IMR-90 (cell line): ENCODE measurements around the gene THOP1. TPM values are rescaled to one million over a fixed set of nuclear protein-coding genes. Genes with fewer than 3 reads are reported as not detected.

Experiments used
- ATAC-seq: fragments of 200-7000 bp; cut with Tn5 transposase; 2 replicates; pipeline ENCODE4 v1.9.1; 2020; ENCODE audit warnings: low read depth, mild to moderate bottlenecking, moderate library complexity
- BruUV-seq: library from RNA; stranded (reverse); fragments of 400-500 nt; replicated peaks from 2 replicates; lab custom pipeline; 2021; lab: Mats Ljungman, UMichigan
- CTCF ChIA-PET: fragments of 300-600 bp; formaldehyde crosslinking; extraction: SDS; loops from one replicate; lab custom pipeline; 2021; ENCODE audit warnings: antibody characterized with exemption; lab: Yijun Ruan, JAX
- POLR2A ChIA-PET: fragments of 300-600 bp; sonication (Branson Sonifier 250); formaldehyde crosslinking; loops from one replicate; lab custom pipeline; 2022; ENCODE audit warnings: antibody characterized with exemption; ENCODE audit not compliant: unreplicated experiment; lab: Charles Lee
- DNase-seq: peaks from one replicate; pipeline ENCODE4 v3.0.0; 2013
- H2AFZ ChIP-seq: replicated peaks from 2 replicates; pipeline ENCODE3; 2013; ENCODE audit warnings: low read length, mild to moderate bottlenecking; ENCODE audit not compliant: poor library complexity
- H2AK5ac ChIP-seq: 2 replicates; pipeline ENCODE4 v1.6.1; 2013; ENCODE audit warnings: low read depth, low read length, inconsistent platforms
- H2AK9ac ChIP-seq: replicated peaks from 2 replicates; pipeline ENCODE3; 2013; ENCODE audit warnings: mild to moderate bottlenecking, low read depth, low read length, moderate library complexity; ENCODE audit not compliant: poor library complexity
- H2BK120ac ChIP-seq: 2 replicates; pipeline ENCODE4 v1.6.1; 2013; ENCODE audit warnings: low read depth, low read length, inconsistent platforms
- H2BK15ac ChIP-seq: 3 replicates; pipeline ENCODE4 v1.6.1; 2013; ENCODE audit warnings: low read depth, low read length, inconsistent platforms
- H2BK20ac ChIP-seq: 2 replicates; pipeline ENCODE4 v1.6.1; 2013; ENCODE audit warnings: low read depth, mild to moderate bottlenecking, inconsistent platforms, low read length, moderate library complexity
- H2BK5ac ChIP-seq: 2 replicates; pipeline ENCODE4 v1.6.1; 2013; ENCODE audit warnings: mild to moderate bottlenecking, low read depth, low read length, inconsistent platforms; ENCODE audit not compliant: poor library complexity, severe bottlenecking
- H3K14ac ChIP-seq: replicated peaks from 2 replicates; pipeline ENCODE4 v1.6.1; 2013; ENCODE audit warnings: low read depth, low read length, inconsistent platforms
- H3K18ac ChIP-seq: 2 replicates; pipeline ENCODE4 v1.6.1; 2013; ENCODE audit warnings: low read depth, low read length, control low read depth
- H3K23ac ChIP-seq: 2 replicates; pipeline ENCODE4 v1.6.1; 2013; ENCODE audit warnings: low read depth, low read length, inconsistent platforms
- H3K27ac ChIP-seq: 2 replicates; pipeline ENCODE4 v1.5.1; 2013; ENCODE audit warnings: mild to moderate bottlenecking, control low read depth, low read length; ENCODE audit not compliant: insufficient read depth
- H3K27me3 ChIP-seq: 2 replicates; pipeline ENCODE4 v1.6.1; 2013; ENCODE audit warnings: low read length; ENCODE audit not compliant: control insufficient read depth, insufficient read depth
- H3K36me3 ChIP-seq: 2 replicates; pipeline ENCODE4 v1.6.1; 2013; ENCODE audit warnings: low read length, mixed read lengths; ENCODE audit not compliant: control insufficient read depth, insufficient read depth
- H3K4ac ChIP-seq: 2 replicates; pipeline ENCODE4 v1.6.1; 2013; ENCODE audit warnings: low read depth, low read length, inconsistent platforms
- H3K4me1 ChIP-seq: 2 replicates; pipeline ENCODE4 v1.6.1; 2013; ENCODE audit warnings: low read length, mixed read lengths; ENCODE audit not compliant: control insufficient read depth, insufficient read depth
- H3K4me2 ChIP-seq: 2 replicates; pipeline ENCODE4 v1.6.1; 2013; ENCODE audit warnings: low read depth, mild to moderate bottlenecking, control low read depth, low read length, moderate library complexity
- H3K4me3 ChIP-seq: 2 replicates; pipeline ENCODE4 v1.5.1; 2013; ENCODE audit warnings: low read depth, mild to moderate bottlenecking, control low read depth, low read length, moderate library complexity; ENCODE audit not compliant: insufficient read depth
- H3K56ac ChIP-seq: 2 replicates; pipeline ENCODE4 v1.6.1; 2013; ENCODE audit warnings: low read length, inconsistent platforms; ENCODE audit not compliant: insufficient read depth; ENCODE audit errors: extremely low read depth
- H3K79me1 ChIP-seq, 2 experiments: 2 replicates each; pipeline ENCODE4 v1.6.1; 2013; ENCODE audit warnings: low read length in 2 of 2, inconsistent platforms in 1 of 2, low read depth in 1 of 2
- H3K9ac ChIP-seq: 2 replicates; pipeline ENCODE4 v1.6.1; 2013; ENCODE audit warnings: low read depth, low read length, control low read depth
- H3K9me1 ChIP-seq: 2 replicates; pipeline ENCODE4 v1.6.1; 2013; ENCODE audit warnings: low read length, inconsistent platforms; ENCODE audit not compliant: insufficient read depth
- H3K9me3 ChIP-seq: 2 replicates; pipeline ENCODE4 v1.6.1; 2013; ENCODE audit warnings: low read length; ENCODE audit not compliant: control insufficient read depth, insufficient read depth
- H4K20me1 ChIP-seq: 2 replicates; pipeline ENCODE4 v1.6.1; 2013; ENCODE audit warnings: low read length, inconsistent platforms; ENCODE audit not compliant: insufficient read depth
- H4K5ac ChIP-seq: 2 replicates; pipeline ENCODE4 v1.6.1; 2013; ENCODE audit warnings: mild to moderate bottlenecking, low read depth, low read length, control low read depth
- H4K8ac ChIP-seq, 2 experiments: 2 replicates each; pipeline ENCODE4 v1.6.1; 2013; ENCODE audit warnings: low read depth in 2 of 2, low read length in 2 of 2, control low read depth in 1 of 2, inconsistent platforms in 1 of 2
- H4K91ac ChIP-seq: 2 replicates; pipeline ENCODE4 v1.6.1; 2013; ENCODE audit warnings: low read depth, low read length, inconsistent platforms; ENCODE audit not compliant: insufficient read depth
- BHLHE40 ChIP-seq: fragments of 150-350 bp; IDR thresholded peaks from 2 replicates; pipeline ENCODE4 v1.6.1; 2016; ENCODE audit warnings: mild to moderate bottlenecking, low read depth, low read length
- CEBPB ChIP-seq: IDR thresholded peaks from 2 replicates; pipeline ENCODE4 v1.6.1; 2012; ENCODE audit warnings: low read depth, low read length, improper control_type of control experiment
- CHD1 ChIP-seq: IDR thresholded peaks from 2 replicates; pipeline ENCODE4 v1.6.1; 2012; ENCODE audit warnings: low read depth, low read length, improper control_type of control experiment
- CTCF ChIP-seq: conservative IDR thresholded peaks from 2 replicates; pipeline ENCODE4 v1.5.1; 2012; ENCODE audit warnings: mild to moderate bottlenecking, low read depth, low read length, improper control_type of control experiment
- ELK1 ChIP-seq: fragments of 150-350 bp; IDR thresholded peaks from 2 replicates; pipeline ENCODE4 v1.6.1; 2016; ENCODE audit warnings: low read depth, mild to moderate bottlenecking, low read length, moderate library complexity, borderline replicate concordance
- FOS ChIP-seq: fragments of 150-350 bp; IDR thresholded peaks from 2 replicates; pipeline ENCODE4 v1.6.1; 2016; ENCODE audit warnings: low read depth, low read length
- MAFK ChIP-seq: IDR thresholded peaks from 2 replicates; pipeline ENCODE4 v1.6.1; 2012; ENCODE audit warnings: low read depth, low read length, improper control_type of control experiment
- MAZ ChIP-seq: IDR thresholded peaks from 2 replicates; pipeline ENCODE4 v1.6.1; 2012; ENCODE audit warnings: low read depth, mild to moderate bottlenecking, low read length, improper control_type of control experiment, moderate library complexity, borderline replicate concordance
- MXI1 ChIP-seq: IDR thresholded peaks from 2 replicates; pipeline ENCODE4 v1.6.1; 2012; ENCODE audit warnings: low read depth, mild to moderate bottlenecking, low read length, moderate library complexity, borderline replicate concordance
- NFE2L2 ChIP-seq: fragments of 150-350 bp; IDR thresholded peaks from 2 replicates; pipeline ENCODE4 v1.6.1; 2016; ENCODE audit warnings: low read depth, mild to moderate bottlenecking, low read length
- POLR2A ChIP-seq: IDR thresholded peaks from 2 replicates; pipeline ENCODE4 v1.6.1; 2012; ENCODE audit warnings: mild to moderate bottlenecking, low read depth, low read length
- RAD21 ChIP-seq: IDR thresholded peaks from 2 replicates; pipeline ENCODE4 v1.6.1; 2012; ENCODE audit warnings: low read length, improper control_type of control experiment
- RCOR1 ChIP-seq: IDR thresholded peaks from 2 replicates; pipeline ENCODE4 v1.6.1; 2012; ENCODE audit warnings: mild to moderate bottlenecking, low read length, improper control_type of control experiment; ENCODE audit not compliant: insufficient replicate concordance
- RFX5 ChIP-seq: IDR thresholded peaks from 2 replicates; pipeline ENCODE4 v1.8.0; 2012; ENCODE audit warnings: low read depth, mild to moderate bottlenecking, low read length, moderate library complexity
- USF2 ChIP-seq: fragments of 150-350 bp; IDR thresholded peaks from 2 replicates; pipeline ENCODE4 v1.6.1; 2017; ENCODE audit warnings: mild to moderate bottlenecking, antibody characterized with exemption, low read length, low read depth
- WGBS, 2 experiments: methylation state at CpG; one replicate each; pipeline versions ENCODE4 v1.1.5 to v1.1.7; 2013; ENCODE audit warnings: missing lambda C conversion rate in 2 of 2; ENCODE audit not compliant: insufficient read length in 1 of 2; ENCODE audit errors: extremely low coverage in 2 of 2; 5-methylcytosine and 5-hydroxymethylcytosine counted together
- dilution Hi-C: fragments of 300-500 bp; cut with HindIII; formaldehyde crosslinking; loops from one replicate; pipeline ENCODE4 v1.14.3; 2018; ENCODE audit warnings: low sequenced_read_pairs; ENCODE audit not compliant: unreplicated experiment
- in situ Hi-C: fragments of 300-500 bp; cut with MboI; formaldehyde crosslinking; loops from 3 replicates; pipeline ENCODE4 v1.14.3; 2019; ENCODE audit warnings: low sequenced_read_pairs, inconsistent platforms, mixed read lengths
- intact Hi-C: fragments of 100-400 bp; cut with micrococcal nuclease; formaldehyde crosslinking; loops from 2 replicates; pipeline ENCODE4 v1.10.0; 2022
- polyA plus RNA-seq, 3 experiments: library from polyadenylated mRNA; depleted of rRNA; stranded (reverse); fragments of >200 nt; gene quantifications; 2 replicates each; pipeline ENCODE4 v1.2.3, GENCODE V29; 2012; ENCODE audit warnings: low replicate concordance in 1 of 3
- total RNA-seq: library from RNA; depleted of rRNA; stranded (reverse); fragments of >200 nt; gene quantifications from 2 replicates; pipeline ENCODE4 v1.2.3, GENCODE V29; 2012

THOP1 gene
- total and polyA plus RNA-seq, 2 of the 4 experiments (the other 2 are of a cell fraction): 57.5 to 91.9 TPM

- Histone ChIP-seq H2BK15ac (no peak overlapping the region), H3K27ac (no peak overlapping the region), H4K91ac (no peak overlapping the region), H3K18ac (no peak overlapping the region), H3K9ac (no peak overlapping the region), H3K36me3 (peaks cover 31% of the 10 kb centered on the region), H4K20me1 (peaks cover 55% of the 10 kb centered on the region), H3K4me1 (peaks cover 2% of the 10 kb centered on the region; the same call in 1 of the 2 replicates), H2AK5ac (no peak overlapping the region), H3K79me1 (peaks cover 0 to 49% of the 10 kb centered on the region in 2 experiments; a peak in 2 of 4 replicates), H4K5ac (no peak overlapping the region), H2BK5ac (no peak overlapping the region), H3K27me3 (no peaks in the 10 kb centered on the region), H3K4me3 (no peak overlapping the region), H2BK120ac (no peak overlapping the region), H3K56ac (no peak overlapping the region), H3K14ac (no peak overlapping the region), H2BK20ac (no peak overlapping the region), H3K9me3 (no peaks in the 10 kb centered on the region), H3K23ac (no peak overlapping the region), H3K4ac (no peak overlapping the region), H3K4me2 (no peak overlapping the region), H4K8ac (no peak overlapping the region), H2AFZ (no peak overlapping the region), H3K9me1 (no peaks in the 10 kb centered on the region), H2AK9ac (no peak overlapping the region)
- CTCF ChIA-PET: no interaction called here
- in situ Hi-C loops: no loop called here
- TF ChIP-seq CHD1: no peak
- no peak for TF ChIP-seq RFX5
- TF ChIP-seq MAFK: no peak
- TF ChIP-seq RAD21: no peak
- no peak for TF ChIP-seq NFE2L2
- no peak for TF ChIP-seq MAZ
- no peak for TF ChIP-seq MXI1
- TF ChIP-seq CTCF: no peak
- TF ChIP-seq CEBPB: no peak
- no peak for TF ChIP-seq FOS
- TF ChIP-seq RCOR1: no peak
- no peak for TF ChIP-seq ELK1
- TF ChIP-seq POLR2A: no peak
- TF ChIP-seq BHLHE40: no peak
- TF ChIP-seq USF2: no peak
- DNase-seq (no peak), ATAC-seq (no peak)
- POLR2A ChIA-PET: no interaction called here
- dilution Hi-C loops: no loop called here
- intact Hi-C loops: no loop called here
- 100% methylated on average over 1 of the region's 8 CpGs; no CpG with 5 or more reads in 1 of the 2 experiments for WGBS, 2 experiments
- no TSS peak for BruUV-seq
These were observed 16.1 kb upstream of the THOP1 start for GRCh38 chr19:2769218-2769617.
